ENCODE results near the gene TIGD3. TPM values are rescaled to one million over a fixed set of nuclear protein-coding genes. Genes with fewer than 3 reads are reported as not detected.

TIGD3 gene
- total and polyA plus RNA-seq, 2 of the 13 experiments (the other 11 are each of a cell fraction or from before 2014, with no cell fraction given): 0.49 to 4.9 TPM

GRCh38 chr11:65317025-65317786 lies 37.3 kb upstream of the TIGD3 start:
- DNase-seq (ENCODE audit: low spot score) (peak; percentile 77), ATAC-seq (peak; percentile 14; the same call in 2 of the 3 replicates), FAIRE-seq (peak; percentile 74)
- Histone ChIP-seq H3K27ac (ENCODE audit: extremely low read length, insufficient read depth, low read length) (peak overlapping the region; percentile 35), H3K4me3 (replicated peaks in 1 of 3; ENCODE audit: insufficient read depth in 1 of 3, low read depth in 2 of 3, low read length in 3 of 3) (peak overlapping the region; percentile 7 to 95 (median 11); a peak in 2 of 6 replicates), H3K79me2 (ENCODE audit: insufficient read depth, low read length) (peaks cover 33% of the 10 kb centered on the region), H3K9me3 (ENCODE audit: low read length) (no peaks in the 10 kb centered on the region), H2AFZ (ENCODE audit: low read length) (no peak overlapping the region), H3K4me1 (ENCODE audit: insufficient read depth, low read length) (peaks cover 40% of the 10 kb centered on the region), H3K27me3 (ENCODE audit: control insufficient read depth in 1 of 2, insufficient read depth in 2 of 2, low read length in 2 of 2) (no peaks in the 10 kb centered on the region), H4K20me1 (ENCODE audit: insufficient read depth, low read length) (peaks cover 20% of the 10 kb centered on the region; the same call in 1 of the 2 replicates), H3K9ac (ENCODE audit: insufficient read depth, low read depth, low read length) (no peak overlapping the region), H3K36me3 (replicated peaks in 1 of 2; ENCODE audit: control insufficient read depth in 1 of 2, insufficient read depth in 2 of 2, low read length in 2 of 2) (peaks cover 7 to 20% of the 10 kb centered on the region in 2 experiments; a peak in 3 of 5 replicates), H3K4me2 (ENCODE audit: low read depth, low read length) (peak overlapping the region; percentile 88)
- ChIA-PET POLR2A (interaction anchor here (0.7 to 5.5 kb wide), 7 partner anchors 12 to 180 kb away, joined by 3 to 114 read pairs (median 31); partner anchors contain the start of genes DPF2 and POLA2), CTCF (ENCODE audit: low intra/inter-chr PET ratio, low total read pairs) (interaction anchor here (0.7 to 4.6 kb wide), 2 partner anchors 13 to 42 kb away, joined by 3 to 139 read pairs; no protein-coding TSS in a partner anchor)
- 25% methylated on average over 5 of the region's 13 CpGs for WGBS (ENCODE audit: low lambda C conversion rate)
- intact Hi-C loops (cut with micrococcal nuclease; ENCODE audit: unreplicated experiment): no loop called here
- in situ Hi-C loops (cut with HindIII; ENCODE audit: extremely low pct_ligation_motif_present, low pct_unique_long_range_greater_than_20kb): loop anchor here (5.0 kb wide), 1 partner anchor 40 kb away; no protein-coding TSS in a partner anchor
- BruUV-seq (replicated peaks): no TSS peak
- TF ChIP-seq MEIS2 (CRISPR knock-in tag; IDR thresholded peaks at IDR 0.05) (no peak), HCFC1 (IDR thresholded peaks at IDR 0.05; ENCODE audit: low read depth, low read length) (no peak), ZBTB4 (CRISPR knock-in tag; IDR thresholded peaks at IDR 0.05; ENCODE audit: borderline replicate concordance) (no peak), PBX3 (CRISPR knock-in tag; IDR thresholded peaks at IDR 0.05; ENCODE audit: borderline replicate concordance) (no peak), BRCA1 (CRISPR knock-in tag; IDR thresholded peaks at IDR 0.05) (no peak), ZKSCAN1 (IDR thresholded peaks at IDR 0.05; ENCODE audit: low read length) (no peak), ZSCAN31 (CRISPR knock-in tag; IDR thresholded peaks at IDR 0.05; ENCODE audit: low read depth) (0 out of 2 replicates have a peak, but pooled peaks have one; percentile 30), RFXAP (CRISPR knock-in tag; IDR thresholded peaks at IDR 0.05; ENCODE audit: borderline replicate concordance) (no peak), ZNF274 (CRISPR knock-in tag; IDR thresholded peaks at IDR 0.05) (no peak), MAFF (IDR thresholded peaks at IDR 0.05; ENCODE audit: low read depth, low read length) (peak; percentile 80), NFKBIZ (CRISPR knock-in tag; IDR thresholded peaks at IDR 0.05) (no peak), KAT2B (IDR thresholded peaks at IDR 0.05; ENCODE audit: borderline replicate concordance, low read depth, low read length) (no peak), ZNF788 (CRISPR knock-in tag; IDR thresholded peaks at IDR 0.05; ENCODE audit: borderline replicate concordance) (0 out of 2 replicates have a peak, but pooled peaks have one; percentile 23), JUN (CRISPR knock-in tag; IDR thresholded peaks at IDR 0.05) (no peak), IKZF5 (CRISPR knock-in tag; IDR thresholded peaks at IDR 0.05) (no peak), ZNF572 (CRISPR knock-in tag; IDR thresholded peaks at IDR 0.05) (no peak), ZNF775 (CRISPR knock-in tag; IDR thresholded peaks at IDR 0.05; ENCODE audit: borderline replicate concordance) (no peak)
